Kidney epithelial cell (primary cell): ENCODE results near the gene DUSP8. TPM values are rescaled to one million over a fixed set of nuclear protein-coding genes. Genes with fewer than 3 reads are reported as not detected.

Source experiments
- DNase-seq: peaks from one replicate; pipeline ENCODE4 v3.0.0-alpha.2; 2010; ENCODE audit warnings: low read depth
- H3K27me3 ChIP-seq: 2 replicates; pipeline ENCODE4 v1.6.0; 2011; ENCODE audit warnings: low read length; ENCODE audit not compliant: control insufficient read depth, insufficient read depth
- H3K36me3 ChIP-seq: 2 replicates; pipeline ENCODE4 v1.5.1; 2011; ENCODE audit warnings: low read length; ENCODE audit not compliant: control insufficient read depth, insufficient read depth
- H3K4me3 ChIP-seq: 2 replicates; pipeline ENCODE4 v1.5.1; 2011; ENCODE audit warnings: low read depth, mild to moderate bottlenecking, control low read depth, low read length
- CTCF ChIP-seq: IDR thresholded peaks from 2 replicates; pipeline ENCODE4 v1.5.1; 2011; ENCODE audit warnings: mild to moderate bottlenecking, moderate library complexity, low read length, control low read depth, inconsistent platforms; ENCODE audit not compliant: insufficient read depth, poor library complexity, severe bottlenecking
- total RNA-seq: library from RNA; depleted of rRNA; stranded (reverse); fragments of >200 nt; gene quantifications from 2 replicates; pipeline ENCODE4 v1.2.3, GENCODE V29; 2015

DUSP8 gene
- total RNA-seq, 1 donor from 2014 or later, result 7.6 TPM

- Histone ChIP-seq H3K27me3 (no peaks in the 10 kb centered on the region), H3K4me3 (no peak overlapping the region), H3K36me3 (peaks cover 1% of the 10 kb centered on the region)
- no peak for DNase-seq
- TF ChIP-seq CTCF, result no peak
Measured at GRCh38 chr11:1556278-1556902, 15.7 kb downstream of the DUSP8 start.

- Histone ChIP-seq H3K27me3 (no peaks in the 10 kb centered on the region), H3K4me3 (no peak overlapping the region), H3K36me3 (peaks cover 1% of the 10 kb centered on the region)
- no peak for TF ChIP-seq CTCF
- no peak for DNase-seq
Measured at GRCh38 chr11:1555713-1556153, 16.3 kb downstream of the DUSP8 start.

- no peaks in the 10 kb centered on the region for H3K27me3 ChIP-seq
- no peak overlapping the region for H3K4me3 ChIP-seq
- no peaks in the 10 kb centered on the region for H3K36me3 ChIP-seq
- no peak for TF ChIP-seq CTCF
- no peak for DNase-seq
Measured at GRCh38 chr11:1554981-1555712, 16.9 kb downstream of the DUSP8 start.

GRCh38 chr11:1553808-1554594 is 18.1 kb downstream of the DUSP8 start:
- DNase-seq, result no peak
- no peak overlapping the region for H3K4me3 ChIP-seq
- no peaks in the 10 kb centered on the region for H3K36me3 ChIP-seq
- peak; percentile 5 for TF ChIP-seq CTCF
- H3K27me3 ChIP-seq, result peaks cover 2% of the 10 kb centered on the region

- no peak for DNase-seq
- H3K27me3 ChIP-seq, result peaks cover 42% of the 10 kb centered on the region
Measured at GRCh38 chr11:1549338-1550330, 22.4 kb downstream of the DUSP8 start.

More at GRCh38 chr11:1549338-1550330, 22.4 kb downstream of the DUSP8 start:
- Histone ChIP-seq H3K4me3 (no peak overlapping the region), H3K36me3 (no peaks in the 10 kb centered on the region)
- no peak for TF ChIP-seq CTCF
